Measurements from ENCODE around the gene PMFBP1.

Gene PMFBP1

GRCh38 chr16:72131036-72131435, 40.9 kb downstream of the PMFBP1 start:
- in situ Hi-C loops (cut with MboI; ENCODE audit: low sequenced_read_pairs), result no loop called here

- in situ Hi-C loops (cut with MboI; ENCODE audit: low sequenced_read_pairs), result no loop called here
These were observed 41.8 kb downstream of the PMFBP1 start for GRCh38 chr16:72129976-72130656.

GRCh38 chr16:72128701-72129100, 43.3 kb downstream of the PMFBP1 start:
- in situ Hi-C loops (cut with MboI; ENCODE audit: low sequenced_read_pairs), result no loop called here

GRCh38 chr16:72126429-72126765, 45.6 kb downstream of the PMFBP1 start:
- in situ Hi-C loops (cut with MboI; ENCODE audit: low sequenced_read_pairs), result no loop called here

GRCh38 chr16:72125635-72126428, 46.1 kb downstream of the PMFBP1 start:
- in situ Hi-C loops (cut with MboI; ENCODE audit: low sequenced_read_pairs), result no loop called here

- in situ Hi-C loops (cut with MboI; ENCODE audit: low sequenced_read_pairs), result no loop called here
These were observed 47.0 kb downstream of the PMFBP1 start for GRCh38 chr16:72124761-72125634.

- in situ Hi-C loops (cut with MboI; ENCODE audit: low sequenced_read_pairs), result no loop called here
These were observed 47.8 kb downstream of the PMFBP1 start for GRCh38 chr16:72124148-72124547.

GRCh38 chr16:72123426-72123825, 48.5 kb downstream of the PMFBP1 start:
- in situ Hi-C loops (cut with MboI; ENCODE audit: low sequenced_read_pairs), result no loop called here

- in situ Hi-C loops (cut with MboI; ENCODE audit: low sequenced_read_pairs), result no loop called here
These were observed 49.0 kb downstream of the PMFBP1 start for GRCh38 chr16:72122916-72123315.

- in situ Hi-C loops (cut with MboI; ENCODE audit: low sequenced_read_pairs), result no loop called here
These were observed 49.6 kb downstream of the PMFBP1 start for GRCh38 chr16:72122308-72122707.

GRCh38 chr16:72120026-72120425, 51.9 kb downstream of the PMFBP1 start:
- in situ Hi-C loops (cut with MboI; ENCODE audit: low sequenced_read_pairs), result no loop called here

- in situ Hi-C loops (cut with MboI; ENCODE audit: low sequenced_read_pairs), result no loop called here
These were observed 58.4 kb downstream of the PMFBP1 start for GRCh38 chr16:72113616-72113945.

GRCh38 chr16:72112906-72113615, 58.9 kb downstream of the PMFBP1 start:
- in situ Hi-C loops (cut with MboI; ENCODE audit: low sequenced_read_pairs), result no loop called here

- in situ Hi-C loops (cut with MboI; ENCODE audit: low sequenced_read_pairs), result no loop called here
These were observed 59.5 kb downstream of the PMFBP1 start for GRCh38 chr16:72112452-72112792.

GRCh38 chr16:72111657-72112451, 60.1 kb downstream of the PMFBP1 start:
- in situ Hi-C loops (cut with MboI; ENCODE audit: low sequenced_read_pairs), result no loop called here

- in situ Hi-C loops (cut with MboI; ENCODE audit: low sequenced_read_pairs), result no loop called here
These were observed 61.0 kb downstream of the PMFBP1 start for GRCh38 chr16:72110662-72111615.

- in situ Hi-C loops (cut with MboI; ENCODE audit: low sequenced_read_pairs), result no loop called here
These were observed 61.9 kb downstream of the PMFBP1 start for GRCh38 chr16:72109966-72110530.

- in situ Hi-C loops (cut with MboI; ENCODE audit: low sequenced_read_pairs), result no loop called here
These were observed 62.7 kb downstream of the PMFBP1 start for GRCh38 chr16:72109300-72109699.

Data from hTERT RPE-1 (cell line).